SH-SY5Y (cell line): ENCODE data around the gene PAK2.

Experiments used
- GATA2 ChIP-seq: IDR thresholded peaks from 2 replicates; pipeline ENCODE4 v1.6.1; 2011; ENCODE audit warnings: mild to moderate bottlenecking, low read depth, low read length
- GATA3 ChIP-seq: IDR thresholded peaks from 2 replicates; pipeline ENCODE4 v1.6.1; 2011; ENCODE audit warnings: low read depth, mild to moderate bottlenecking, low read length, moderate library complexity

The PAK2 gene

DNA sequence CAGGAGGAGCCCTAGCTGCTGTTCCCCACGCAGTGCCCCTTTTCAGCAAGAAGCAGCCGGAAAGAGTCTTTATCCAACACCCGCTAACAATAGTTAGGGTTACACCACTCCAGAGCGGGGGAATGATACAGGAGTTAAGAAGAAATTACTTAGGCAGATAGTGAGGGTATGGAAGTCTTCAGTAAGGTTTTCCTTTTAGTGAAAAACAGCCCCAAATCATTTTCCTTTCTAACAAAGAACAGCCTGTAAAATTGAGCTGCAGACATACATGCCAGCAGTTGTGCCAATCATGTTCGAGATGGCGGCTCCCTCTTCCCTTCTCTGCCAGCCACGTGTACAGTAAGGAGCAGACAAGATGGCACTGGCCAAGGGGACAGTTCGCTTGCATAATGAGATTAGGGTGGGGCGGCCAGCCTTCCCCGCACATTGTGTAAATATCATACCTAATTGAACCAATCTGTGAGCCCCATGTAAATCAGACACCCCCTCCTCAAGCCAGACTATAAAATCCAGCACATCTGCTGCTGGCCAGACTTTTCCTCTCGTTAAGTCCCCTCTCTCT, 109.6 kb downstream of the PAK2 start:
- no peak for TF ChIP-seq GATA2
- no peak for TF ChIP-seq GATA3

DNA sequence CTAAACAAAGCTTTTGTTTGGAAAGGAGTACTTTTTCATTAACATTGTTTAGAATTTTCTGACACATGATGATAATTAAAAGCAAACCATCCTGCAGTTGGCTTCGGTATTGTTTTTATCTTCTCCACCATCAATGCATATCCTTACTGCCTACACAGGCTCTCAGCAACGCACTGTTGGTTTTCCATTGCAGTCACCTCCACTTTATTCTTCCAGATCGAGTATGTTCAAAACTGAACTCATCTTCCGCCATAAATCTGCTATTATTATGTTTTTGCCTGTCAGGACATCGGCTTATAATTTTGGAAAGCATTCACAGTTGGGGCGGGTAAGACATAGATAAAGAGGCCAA, 127.5 kb downstream of the PAK2 start:
- TF ChIP-seq GATA3 (peak; percentile 77), GATA2 (peak; percentile 89)

DNA sequence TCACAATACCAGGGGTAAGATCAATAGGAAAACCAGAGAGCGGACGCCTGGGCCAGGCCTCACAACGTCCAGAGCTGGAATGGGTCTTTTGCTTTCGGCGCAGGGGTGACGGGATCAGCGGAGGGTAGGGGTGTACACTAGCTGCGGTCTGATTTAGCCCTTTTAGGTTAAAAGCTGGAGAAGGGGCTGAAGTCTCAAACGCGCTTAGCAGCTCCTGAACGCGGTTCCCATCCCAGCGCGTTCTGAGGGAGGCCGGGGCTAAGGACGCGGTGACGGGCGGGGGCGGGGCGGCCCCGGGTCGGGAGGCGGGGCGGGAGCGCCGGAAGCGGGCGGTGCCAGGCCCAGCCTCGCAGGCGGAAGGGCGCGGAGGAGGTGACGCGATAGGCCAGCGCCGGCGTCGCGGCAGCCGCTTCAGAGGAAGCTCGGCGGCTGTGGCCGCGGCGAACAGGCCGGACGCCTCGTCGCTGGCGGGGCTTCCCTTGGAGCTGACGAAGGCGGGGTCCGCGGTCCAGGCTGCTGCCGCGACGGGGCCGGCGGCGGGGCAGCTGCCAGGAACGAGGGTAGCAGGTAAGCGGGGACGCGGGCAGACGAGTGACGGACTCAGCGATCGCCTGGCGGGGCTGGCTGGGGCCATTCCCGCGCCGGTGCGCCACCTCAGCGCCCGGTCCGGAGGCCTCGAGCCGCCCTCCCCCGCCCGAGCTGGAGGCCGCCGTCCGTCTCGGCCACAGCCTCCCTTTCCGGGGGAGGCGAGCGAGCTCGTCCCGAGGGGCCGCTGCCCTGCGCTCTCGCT, 128.0 kb downstream of the PAK2 start, which contains the start of gene SENP5:
Gene SENP5 (plus strand): TSS at position 414 of the 790 bp plus-strand sequence. CDS start 17,262 bp downstream, outside the sequence.
- TF ChIP-seq GATA2: no peak
- TF ChIP-seq GATA3: no peak

GRCh38 chr3:196868297-196868661, 128.6 kb downstream of the PAK2 start:
- TF ChIP-seq GATA2: no peak
- TF ChIP-seq GATA3: no peak

DNA sequence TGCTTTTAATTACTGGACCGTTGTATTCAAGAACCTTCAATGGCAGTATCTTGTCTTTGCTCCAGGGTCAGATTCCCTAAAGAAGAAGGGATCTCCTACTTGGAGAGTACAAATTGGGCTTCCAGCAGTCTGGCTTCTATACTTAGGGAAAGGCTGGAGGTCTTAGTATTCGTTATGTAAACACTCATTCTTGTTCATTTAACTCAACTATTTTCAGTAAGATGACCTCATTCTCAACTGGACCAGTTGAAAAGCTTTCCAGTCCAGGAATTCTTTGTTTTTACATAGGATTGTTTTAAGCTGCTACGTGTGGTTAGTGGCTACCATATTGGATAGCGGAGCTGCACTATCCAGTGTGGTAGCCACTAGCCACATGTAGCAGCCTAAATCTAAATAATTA, 132.7 kb downstream of the PAK2 start:
- TF ChIP-seq GATA3: no peak
- no peak for TF ChIP-seq GATA2

DNA sequence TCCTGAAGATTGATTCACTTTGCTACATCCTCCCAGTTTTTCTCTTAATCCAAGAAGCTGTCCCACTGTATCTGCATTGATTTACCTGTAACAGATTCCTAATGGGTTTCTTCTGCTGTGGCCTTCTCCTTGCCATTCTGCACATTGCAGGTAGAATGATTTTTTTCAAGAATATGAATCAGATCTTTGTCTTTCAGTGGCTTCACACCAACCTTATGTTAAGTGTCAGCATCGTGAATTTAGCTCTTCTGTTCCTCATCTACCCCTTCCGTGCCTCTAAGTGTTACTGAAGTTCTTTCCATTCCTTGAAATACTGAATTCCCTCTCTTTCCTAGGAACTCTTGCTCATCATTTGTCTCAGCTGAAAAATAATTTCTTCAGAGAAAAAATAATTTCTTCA, 135.6 kb downstream of the PAK2 start:
- TF ChIP-seq GATA3 (no peak), GATA2 (no peak)
